ENCODE results near the gene RAD18. TPM values are rescaled to one million over a fixed set of nuclear protein-coding genes. Genes with fewer than 3 reads are reported as not detected.

The RAD18 gene
- total RNA-seq, 2 donors from 2014 or later = 51.6 to 69.2 TPM

GRCh38 chr3:8869613-8870012, 93.7 kb downstream of the RAD18 start:
- peak; percentile 31 to 55 for ATAC-seq
- Mint-ChIP-seq H3K36me3 (peaks cover 0 to 8% of the 10 kb centered on the region in 2 donors), H3K9me3 (peaks cover 0 to 3% of the 10 kb centered on the region in 2 donors), H3K27ac (no peak overlapping the region)
- no peak for DNase-seq (ENCODE audit: low spot score in 2 of 2)

DNA sequence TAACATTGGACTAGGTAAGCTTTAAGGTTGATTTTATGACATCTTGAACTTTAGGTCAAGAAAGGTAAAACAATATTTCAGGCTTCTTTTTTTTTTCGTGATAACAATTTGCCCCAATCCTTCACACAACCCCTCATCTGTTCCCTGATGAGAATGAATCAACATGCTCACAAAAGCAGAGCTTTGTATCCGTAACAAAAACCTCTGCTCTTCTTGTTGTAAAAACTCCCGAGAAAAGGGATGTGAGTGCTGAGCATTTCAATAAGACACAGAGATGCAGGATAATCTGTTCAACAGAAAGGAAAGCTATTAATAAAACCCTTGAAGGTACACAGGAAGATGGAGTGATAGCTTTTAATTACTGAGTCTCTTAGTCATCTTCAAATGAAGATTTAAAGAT, 94.3 kb downstream of the RAD18 start:
- peaks cover 0 to 3% of the 10 kb centered on the region in 2 donors for H3K9me3 Mint-ChIP-seq
- ATAC-seq = no peak
- H3K27ac Mint-ChIP-seq = no peak overlapping the region
- H3K36me3 Mint-ChIP-seq = peaks cover 0 to 8% of the 10 kb centered on the region in 2 donors
- DNase-seq (ENCODE audit: low spot score in 2 of 2) = no peak

GRCh38 chr3:8867646-8868045, 95.6 kb downstream of the RAD18 start:
- Mint-ChIP-seq H3K36me3 (peaks cover 0 to 8% of the 10 kb centered on the region in 2 donors), H3K27ac (no peak overlapping the region), H3K9me3 (peaks cover 0 to 3% of the 10 kb centered on the region in 2 donors)
- DNase-seq (ENCODE audit: low spot score in 2 of 2) (no peak), ATAC-seq (no peak)

DNA sequence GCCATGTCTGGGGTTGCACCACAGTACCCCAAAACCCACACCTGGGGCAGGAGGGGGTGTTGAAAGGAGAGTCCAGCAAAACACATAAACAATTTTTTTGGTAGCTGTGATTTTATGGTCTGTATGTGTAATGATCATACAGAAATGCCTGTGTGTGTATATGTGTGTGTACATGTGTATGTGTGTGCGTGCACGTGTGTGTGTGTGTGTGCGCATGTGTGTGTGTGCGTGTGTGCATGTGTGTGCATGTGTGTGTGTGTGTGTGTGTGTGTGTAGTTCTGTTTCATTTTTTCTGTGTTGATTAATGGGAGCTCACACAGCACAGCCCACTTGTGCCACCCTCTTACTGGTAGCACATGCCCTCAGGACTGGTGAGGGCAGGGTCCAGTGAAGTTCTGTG, 97.6 kb downstream of the RAD18 start:
- DNase-seq (ENCODE audit: low spot score in 2 of 2) = no peak
- peaks cover 0 to under 1% of the 10 kb centered on the region in 2 donors for H3K9me3 Mint-ChIP-seq
- no peak overlapping the region for H3K27ac Mint-ChIP-seq
- ATAC-seq = no peak
- peaks cover 0 to 8% of the 10 kb centered on the region in 2 donors for H3K36me3 Mint-ChIP-seq

DNA sequence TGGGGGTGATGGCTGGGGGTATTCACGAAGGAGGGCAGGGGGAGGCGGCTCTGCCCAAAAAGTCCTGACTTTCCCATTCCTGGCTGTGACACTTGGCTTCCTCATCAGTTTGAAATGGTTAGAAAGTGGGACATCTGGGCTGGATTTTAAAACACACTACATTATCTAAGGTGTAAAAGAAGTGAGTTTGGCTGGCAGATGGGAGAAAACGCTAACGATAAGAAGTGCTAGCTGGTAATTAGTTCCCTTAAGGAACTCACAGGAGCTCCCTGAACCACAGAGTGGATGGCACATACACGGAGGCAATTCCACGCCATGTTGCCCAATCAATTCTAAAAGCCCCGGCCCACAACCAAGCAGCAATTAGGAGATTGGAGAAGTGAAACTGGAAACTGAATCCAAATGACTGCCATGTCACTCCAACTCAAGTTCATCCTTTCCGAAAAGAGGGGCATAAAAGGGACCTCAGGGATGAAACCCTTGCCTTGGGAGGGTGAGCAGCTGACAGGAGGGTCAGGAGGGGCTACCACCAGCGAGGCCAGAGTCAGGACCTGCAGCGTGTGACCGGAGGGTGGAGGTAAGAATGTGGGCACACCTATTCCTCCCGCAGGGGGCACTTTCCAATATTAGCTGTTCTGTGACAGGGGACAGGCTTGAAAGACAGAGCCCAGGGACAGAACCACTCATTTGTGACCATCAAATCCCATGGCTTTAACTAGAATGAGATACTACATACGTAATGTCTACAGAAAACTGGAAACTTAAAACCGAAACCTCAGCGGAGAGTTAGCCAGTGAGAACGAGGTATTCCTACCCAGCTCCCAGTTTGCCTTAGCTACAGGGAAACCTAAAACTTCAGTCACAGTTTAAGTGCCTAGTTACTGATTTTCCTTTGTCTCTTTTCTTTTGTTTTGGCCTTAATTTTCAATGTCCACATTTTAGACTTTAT, 98.6 kb downstream of the RAD18 start:
- Mint-ChIP-seq H3K36me3 (peaks cover 0 to 2% of the 10 kb centered on the region in 2 donors), H3K27ac (no peak overlapping the region), H3K9me3 (no peaks in the 10 kb centered on the region)
- DNase-seq (ENCODE audit: low spot score in 2 of 2) = no peak
- ATAC-seq = no peak

DNA sequence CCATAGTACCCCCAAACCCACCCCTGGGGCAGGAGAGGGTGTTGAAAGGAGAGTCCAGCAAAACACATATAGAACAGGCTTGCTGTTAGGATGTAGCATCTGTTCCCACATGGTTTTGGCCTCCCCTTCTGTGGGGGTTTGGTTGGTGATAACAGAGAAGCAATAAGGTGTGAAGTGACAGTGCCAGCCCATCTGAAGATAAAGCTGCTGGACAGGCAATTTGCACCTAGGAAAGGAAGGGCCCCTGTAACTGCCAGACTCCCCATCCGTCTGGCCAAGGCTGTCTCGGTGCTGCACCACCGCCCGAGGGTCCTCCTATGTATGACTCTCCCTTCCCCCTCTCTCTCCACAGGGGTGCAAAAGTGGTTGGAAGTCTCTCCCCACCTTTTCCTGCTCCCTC, 99.4 kb downstream of the RAD18 start:
- no peaks in the 10 kb centered on the region for H3K9me3 Mint-ChIP-seq
- H3K36me3 Mint-ChIP-seq = no peaks in the 10 kb centered on the region
- ATAC-seq (no peak), DNase-seq (ENCODE audit: low spot score in 2 of 2) (no peak)
- no peak overlapping the region for H3K27ac Mint-ChIP-seq

DNA sequence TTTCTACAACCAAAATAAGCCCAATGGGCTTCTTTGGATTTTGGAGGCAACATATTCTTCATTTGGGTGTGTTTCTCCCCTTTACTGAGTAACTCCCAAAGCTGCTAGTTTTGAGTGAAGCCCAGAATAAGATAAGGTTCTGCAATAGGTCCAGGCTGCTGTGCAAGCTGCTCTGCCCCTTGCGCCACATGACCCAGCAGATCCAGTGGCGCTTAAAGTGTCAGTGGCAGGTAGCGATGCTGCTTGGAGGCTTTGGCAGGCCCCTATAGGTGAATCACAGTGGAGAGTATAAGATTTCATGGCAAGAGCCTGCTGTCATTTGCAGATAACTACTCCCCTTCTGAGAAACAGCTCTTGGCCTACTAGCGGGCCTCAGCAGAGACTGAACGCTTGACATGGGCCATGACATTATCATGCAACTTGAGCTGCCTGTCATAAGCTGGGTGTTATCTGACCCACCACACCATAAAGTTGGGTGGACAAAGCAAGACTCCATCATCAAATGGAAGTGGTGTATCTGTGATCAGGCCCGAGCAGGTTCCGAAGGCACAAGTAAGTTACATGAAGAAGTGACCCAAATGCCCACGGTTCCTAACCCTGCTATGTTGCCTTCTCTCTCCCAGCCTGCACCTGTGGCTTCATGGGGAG, 105.4 kb downstream of the RAD18 start:
- H3K9me3 Mint-ChIP-seq = no peaks in the 10 kb centered on the region
- DNase-seq (ENCODE audit: low spot score in 2 of 2) (no peak), ATAC-seq (no peak)
- H3K36me3 Mint-ChIP-seq = no peaks in the 10 kb centered on the region
- H3K27ac Mint-ChIP-seq = no peak overlapping the region

DNA sequence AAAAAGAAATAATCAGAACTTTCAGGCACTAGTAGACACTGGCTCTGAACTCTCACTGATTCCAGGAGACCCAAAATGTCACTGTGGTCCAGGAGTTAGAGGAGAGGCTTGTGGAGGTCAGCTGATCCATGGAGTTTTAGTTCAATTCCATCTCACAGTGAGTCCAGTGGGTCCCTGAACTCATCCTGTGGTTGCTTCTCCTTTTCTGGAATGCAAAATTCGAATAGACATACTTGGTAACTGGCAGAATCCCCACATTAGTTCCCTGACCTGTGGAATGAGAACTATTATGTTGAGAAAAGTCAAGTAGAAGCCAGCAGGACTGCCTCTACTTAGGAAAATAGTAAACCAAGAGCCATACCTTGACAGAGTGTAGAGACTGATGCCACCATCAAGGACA, 106.6 kb downstream of the RAD18 start:
- H3K9me3 Mint-ChIP-seq = no peaks in the 10 kb centered on the region
- ATAC-seq = no peak

DNA sequence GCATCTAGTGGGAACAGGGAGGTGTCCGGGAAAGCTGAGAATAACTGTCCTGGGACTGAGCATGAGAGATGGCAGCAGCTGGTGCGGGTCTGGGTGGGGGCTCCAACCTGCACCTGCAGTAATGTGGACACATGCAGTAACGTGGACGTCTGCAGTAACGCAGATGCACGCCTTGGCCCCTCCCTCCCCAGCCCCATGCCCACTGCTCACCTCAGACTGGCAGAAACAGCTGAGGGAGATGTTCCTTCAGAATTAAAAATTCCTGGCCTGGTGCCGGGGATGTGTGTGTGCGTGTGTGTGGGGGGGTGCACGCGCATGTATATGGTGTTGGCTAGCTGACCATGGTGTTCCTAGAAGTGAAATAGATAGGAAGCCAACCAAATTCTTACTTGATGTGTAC, 107.2 kb downstream of the RAD18 start:
- Mint-ChIP-seq H3K9me3 (no peaks in the 10 kb centered on the region), H3K27ac (no peak overlapping the region), H3K36me3 (no peaks in the 10 kb centered on the region)
- no peak for ATAC-seq
- DNase-seq (ENCODE audit: low spot score in 2 of 2) = no peak

More for the DNA sequence above, 106.6 kb downstream of the RAD18 start:
- no peak for DNase-seq (ENCODE audit: low spot score in 2 of 2)
- H3K36me3 Mint-ChIP-seq = no peaks in the 10 kb centered on the region
- H3K27ac Mint-ChIP-seq = no peak overlapping the region

DNA sequence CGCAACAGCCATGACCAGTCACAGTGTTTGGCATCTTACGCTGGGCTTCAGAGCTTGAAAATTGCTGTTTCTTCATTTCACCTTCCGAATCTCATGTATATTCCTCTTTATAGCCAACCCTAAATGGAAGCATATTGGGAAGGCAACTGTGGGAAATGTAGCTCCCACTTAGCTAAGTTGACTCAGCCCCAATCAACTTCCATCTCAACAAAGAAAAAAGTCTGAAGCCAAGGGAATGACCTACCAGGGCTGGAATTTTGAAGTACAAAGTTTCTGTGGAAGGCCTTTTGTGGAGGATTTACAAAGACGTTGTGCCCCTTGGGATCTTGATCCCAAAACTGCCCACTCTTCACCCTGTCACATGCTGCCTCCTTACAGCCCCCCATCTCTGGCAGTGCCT, 108.6 kb downstream of the RAD18 start:
- ATAC-seq (no peak), DNase-seq (ENCODE audit: low spot score in 2 of 2) (no peak)
- Mint-ChIP-seq H3K9me3 (no peaks in the 10 kb centered on the region), H3K27ac (no peak overlapping the region), H3K36me3 (no peaks in the 10 kb centered on the region)

GRCh38 chr3:8853081-8853480, 110.2 kb downstream of the RAD18 start:
- no peaks in the 10 kb centered on the region for H3K36me3 Mint-ChIP-seq
- no peak overlapping the region for H3K27ac Mint-ChIP-seq
- ATAC-seq = no peak
- no peak for DNase-seq (ENCODE audit: low spot score in 2 of 2)
- no peaks in the 10 kb centered on the region for H3K9me3 Mint-ChIP-seq

- no peaks in the 10 kb centered on the region for H3K9me3 Mint-ChIP-seq
- no peaks in the 10 kb centered on the region for H3K36me3 Mint-ChIP-seq
- no peak overlapping the region for H3K27ac Mint-ChIP-seq
- DNase-seq (ENCODE audit: low spot score in 2 of 2) (no peak), ATAC-seq (no peak)
These were observed 110.8 kb downstream of the RAD18 start for GRCh38 chr3:8852511-8852910.

DNA sequence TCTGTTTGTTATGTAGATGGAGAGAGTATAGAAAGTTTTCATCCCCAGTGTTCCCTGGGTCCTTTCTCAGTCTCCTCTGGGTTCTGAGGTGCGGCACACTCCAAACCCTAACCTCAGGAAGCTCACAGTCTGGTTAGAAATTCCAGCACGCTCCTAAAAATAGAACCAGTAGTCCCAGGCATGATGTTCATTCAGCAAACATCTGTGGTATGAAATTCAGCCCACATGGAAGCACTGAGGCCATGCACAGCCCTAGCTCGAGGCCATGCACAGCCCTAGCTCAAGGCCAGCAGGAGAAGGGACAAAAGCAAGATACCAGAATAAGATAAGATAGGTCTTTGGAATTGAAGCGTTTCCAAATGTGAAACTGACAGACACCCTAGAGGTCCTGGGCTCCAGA, 111.6 kb downstream of the RAD18 start:
- Mint-ChIP-seq H3K27ac (no peak overlapping the region), H3K9me3 (no peaks in the 10 kb centered on the region), H3K36me3 (no peaks in the 10 kb centered on the region)
- ATAC-seq (no peak), DNase-seq (ENCODE audit: low spot score in 2 of 2) (no peak)

DNA sequence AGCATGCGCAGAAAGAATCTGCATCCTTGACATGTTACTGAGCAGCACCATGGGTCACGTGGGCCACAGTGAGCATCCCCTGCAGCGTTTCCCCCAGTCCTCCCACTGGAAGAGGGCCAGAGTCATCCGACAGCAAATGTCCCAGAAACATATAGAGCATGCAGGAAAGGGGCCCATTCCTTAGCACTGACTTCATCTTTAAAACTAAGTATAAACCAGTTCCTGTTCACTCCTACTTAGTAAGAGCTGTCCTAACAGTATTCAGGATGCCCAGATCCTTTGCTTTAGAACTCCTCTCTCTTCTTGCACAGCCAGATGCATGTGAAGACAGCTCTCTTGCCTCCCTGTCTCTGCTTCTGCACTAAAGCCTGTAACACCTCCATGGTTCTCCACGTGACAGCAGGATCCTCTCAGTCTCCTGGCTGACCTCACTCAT, 114.6 kb downstream of the RAD18 start:
- no peaks in the 10 kb centered on the region for H3K9me3 Mint-ChIP-seq
- DNase-seq (ENCODE audit: low spot score in 2 of 2) (no peak), ATAC-seq (no peak)
- no peak overlapping the region for H3K27ac Mint-ChIP-seq
- no peaks in the 10 kb centered on the region for H3K36me3 Mint-ChIP-seq

DNA sequence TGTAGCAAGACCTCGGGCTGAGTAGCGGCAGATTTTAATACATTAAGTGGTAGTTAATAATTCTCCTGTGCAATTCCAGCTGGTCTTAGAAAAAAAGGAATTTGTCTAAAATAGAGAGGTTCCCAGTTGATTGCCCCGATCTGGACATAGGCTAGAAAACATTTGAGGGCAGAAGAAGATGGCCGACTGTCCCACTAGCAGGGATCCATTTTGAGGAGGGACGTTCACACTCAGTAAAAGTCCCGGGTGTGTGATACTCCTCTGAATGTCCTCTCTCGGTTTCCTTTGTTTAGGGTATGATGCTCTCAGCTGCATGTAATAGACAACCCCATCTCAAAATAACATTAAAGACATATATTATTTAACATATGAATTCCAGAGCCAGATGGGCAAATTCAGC, 116.0 kb downstream of the RAD18 start:
- H3K36me3 Mint-ChIP-seq = no peaks in the 10 kb centered on the region
- DNase-seq (ENCODE audit: low spot score in 2 of 2) (no peak), ATAC-seq (no peak)
- H3K9me3 Mint-ChIP-seq = no peaks in the 10 kb centered on the region
- no peak overlapping the region for H3K27ac Mint-ChIP-seq

DNA sequence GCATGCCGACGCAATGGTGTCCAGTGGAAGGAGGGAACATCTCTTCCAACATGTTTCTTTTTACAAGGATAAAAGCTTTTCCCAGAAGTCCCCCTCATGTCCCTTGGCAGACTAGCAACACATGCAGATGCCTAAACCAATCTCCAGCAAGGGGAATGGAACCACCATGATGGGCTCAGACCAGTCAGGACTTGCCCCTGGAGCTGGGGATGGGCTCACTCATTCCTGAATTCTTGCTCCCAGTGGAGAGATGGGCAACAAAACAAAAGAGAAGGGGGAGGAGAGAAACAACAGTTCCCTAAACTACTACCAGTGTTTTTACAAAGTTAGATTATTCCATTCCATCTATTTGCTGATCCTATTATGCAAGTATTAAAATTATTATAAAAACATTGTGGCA, 117.1 kb downstream of the RAD18 start:
- Mint-ChIP-seq H3K36me3 (no peaks in the 10 kb centered on the region), H3K27ac (no peak overlapping the region), H3K9me3 (no peaks in the 10 kb centered on the region)
- ATAC-seq (no peak), DNase-seq (ENCODE audit: low spot score in 2 of 2) (no peak)

GRCh38 chr3:8845641-8846040, 117.6 kb downstream of the RAD18 start:
- no peak for DNase-seq (ENCODE audit: low spot score in 2 of 2)
- Mint-ChIP-seq H3K9me3 (no peaks in the 10 kb centered on the region), H3K36me3 (no peaks in the 10 kb centered on the region), H3K27ac (no peak overlapping the region)
- no peak for ATAC-seq

DNA sequence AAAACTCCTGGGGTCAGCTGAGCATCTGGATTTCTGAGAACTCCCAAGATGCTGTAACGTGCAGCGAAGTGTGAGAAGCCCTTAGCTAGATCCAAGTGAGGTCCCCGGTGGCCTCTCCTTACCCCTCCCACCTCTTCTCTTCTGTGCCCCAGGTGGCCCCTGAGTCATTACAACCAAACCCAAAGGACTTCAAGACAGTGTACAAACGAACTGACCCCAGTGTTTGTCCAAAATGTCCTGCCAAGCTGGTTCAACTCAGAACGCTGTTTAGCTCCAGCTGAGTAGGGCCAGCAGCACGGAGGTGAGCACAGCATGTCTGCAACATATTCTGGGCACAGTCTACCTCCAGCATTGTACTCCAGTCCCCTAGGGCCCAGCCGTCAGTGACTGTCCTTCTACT, 119.9 kb downstream of the RAD18 start:
- DNase-seq (ENCODE audit: low spot score in 2 of 2) (no peak), ATAC-seq (no peak)
- Mint-ChIP-seq H3K9me3 (no peaks in the 10 kb centered on the region), H3K27ac (no peak overlapping the region), H3K36me3 (no peaks in the 10 kb centered on the region)
